Parathyroid adenoma (tissue), 2 donors: Measurements from ENCODE around the gene TMEM121.

ENCODE experiments used
- H2AFZ ChIP-seq: fragments of 300-600 bp; sonication (generic); one replicate; pipeline ENCODE4 v1.7.0; 2017; ENCODE audit warnings: antibody characterized with exemption, mild to moderate bottlenecking
- H3K27ac ChIP-seq: fragments of 300-600 bp; sonication (generic); one replicate; pipeline ENCODE4 v1.7.0; 2017
- H3K27me3 ChIP-seq: fragments of 300-600 bp; sonication (generic); one replicate; pipeline ENCODE4 v1.7.0; 2017; ENCODE audit warnings: low read length; ENCODE audit not compliant: control insufficient read depth, insufficient read depth
- H3K36me3 ChIP-seq: fragments of 300-600 bp; sonication (generic); one replicate; pipeline ENCODE4 v1.7.0; 2017; ENCODE audit warnings: low read length; ENCODE audit not compliant: control insufficient read depth, insufficient read depth
- H3K4me1 ChIP-seq: fragments of 300-600 bp; sonication (generic); one replicate; pipeline ENCODE4 v1.7.0; 2017; ENCODE audit warnings: control low read depth
- H3K4me2 ChIP-seq: fragments of 300-600 bp; sonication (generic); one replicate; pipeline ENCODE4 v1.7.0; 2017; ENCODE audit warnings: low read length
- H3K4me3 ChIP-seq: fragments of 300-600 bp; sonication (generic); one replicate; pipeline ENCODE4 v1.7.0; 2017; ENCODE audit warnings: low read depth, low read length
- H3K79me2 ChIP-seq: fragments of 300-600 bp; sonication (generic); one replicate; pipeline ENCODE4 v1.7.0; 2017; ENCODE audit warnings: control low read depth
- H3K9ac ChIP-seq: fragments of 300-600 bp; sonication (generic); one replicate; pipeline ENCODE4 v1.7.0; 2017; ENCODE audit warnings: mild to moderate bottlenecking
- H3K9me3 ChIP-seq: fragments of 300-600 bp; sonication (generic); one replicate; pipeline ENCODE4 v1.7.0; 2017; ENCODE audit warnings: low read length; ENCODE audit not compliant: control insufficient read depth
- CTCF ChIP-seq: fragments of 300-600 bp; sonication (generic); IDR thresholded peaks from one replicate; pipeline ENCODE4 v1.7.0; 2017; ENCODE audit warnings: antibody characterized with exemption, mild to moderate bottlenecking
- donor health status: primary hyperparathyroidism.

TMEM121 gene

GRCh38 chr14:105495990-105496830 lies 30.2 kb upstream of the TMEM121 start:
- Histone ChIP-seq H3K9me3 (no peaks in the 10 kb centered on the region), H2AFZ (no peak overlapping the region), H3K4me3 (no peak overlapping the region), H3K27ac (no peak overlapping the region), H3K4me1 (no peaks in the 10 kb centered on the region), H3K36me3 (no peaks in the 10 kb centered on the region), H3K4me2 (no peak overlapping the region), H3K9ac (no peak overlapping the region), H3K79me2 (no peaks in the 10 kb centered on the region), H3K27me3 (no peaks in the 10 kb centered on the region)
- no peak for TF ChIP-seq CTCF

DNA sequence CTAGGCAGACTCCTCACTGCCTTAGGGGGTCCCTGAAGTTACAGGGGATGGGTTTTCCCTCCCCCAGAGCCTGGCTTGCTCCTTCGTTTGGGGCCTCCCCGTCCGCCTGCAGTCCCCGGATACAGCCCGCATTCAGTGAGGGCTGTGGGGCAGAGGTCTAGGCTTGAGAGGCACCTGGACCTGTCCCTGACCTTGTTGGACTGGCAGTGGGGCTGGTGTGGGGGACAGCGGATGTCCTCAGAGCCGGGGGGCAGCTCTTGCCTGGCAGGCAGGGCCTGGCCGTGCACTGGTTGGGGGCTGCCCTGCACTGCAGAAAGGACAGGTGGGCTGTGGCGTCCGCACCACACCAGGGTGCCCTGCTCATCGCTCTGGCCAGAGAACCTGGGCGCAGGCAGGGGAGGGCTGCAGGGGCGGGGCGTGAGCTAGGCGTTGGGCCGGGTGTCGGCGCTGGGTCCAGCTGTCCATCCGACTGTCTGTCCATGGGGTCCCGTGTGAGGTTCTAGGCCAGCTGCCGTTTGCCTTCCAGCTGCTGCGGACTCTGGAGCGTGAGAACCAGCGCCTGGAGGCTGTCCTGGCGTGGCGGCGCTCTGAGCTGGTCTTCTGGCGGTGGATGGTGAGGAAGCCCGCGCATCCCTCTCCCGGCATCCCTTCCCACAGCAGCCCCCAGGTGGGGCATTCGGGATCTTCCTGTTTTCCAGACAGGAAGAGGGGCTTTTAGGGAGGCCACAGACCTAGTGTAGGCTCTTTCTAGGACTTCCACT lies 29.4 kb upstream of the TMEM121 start:
- H3K27me3 ChIP-seq, result no peaks in the 10 kb centered on the region
- no peak overlapping the region for H3K4me3 ChIP-seq
- H3K4me2 ChIP-seq, result no peak overlapping the region
- no peak overlapping the region for H3K9ac ChIP-seq
- no peak overlapping the region for H2AFZ ChIP-seq
- H3K9me3 ChIP-seq, result no peaks in the 10 kb centered on the region
- H3K4me1 ChIP-seq, result no peaks in the 10 kb centered on the region
- no peaks in the 10 kb centered on the region for H3K79me2 ChIP-seq
- H3K36me3 ChIP-seq, result no peaks in the 10 kb centered on the region
- no peak overlapping the region for H3K27ac ChIP-seq
- TF ChIP-seq CTCF, result no peak

DNA sequence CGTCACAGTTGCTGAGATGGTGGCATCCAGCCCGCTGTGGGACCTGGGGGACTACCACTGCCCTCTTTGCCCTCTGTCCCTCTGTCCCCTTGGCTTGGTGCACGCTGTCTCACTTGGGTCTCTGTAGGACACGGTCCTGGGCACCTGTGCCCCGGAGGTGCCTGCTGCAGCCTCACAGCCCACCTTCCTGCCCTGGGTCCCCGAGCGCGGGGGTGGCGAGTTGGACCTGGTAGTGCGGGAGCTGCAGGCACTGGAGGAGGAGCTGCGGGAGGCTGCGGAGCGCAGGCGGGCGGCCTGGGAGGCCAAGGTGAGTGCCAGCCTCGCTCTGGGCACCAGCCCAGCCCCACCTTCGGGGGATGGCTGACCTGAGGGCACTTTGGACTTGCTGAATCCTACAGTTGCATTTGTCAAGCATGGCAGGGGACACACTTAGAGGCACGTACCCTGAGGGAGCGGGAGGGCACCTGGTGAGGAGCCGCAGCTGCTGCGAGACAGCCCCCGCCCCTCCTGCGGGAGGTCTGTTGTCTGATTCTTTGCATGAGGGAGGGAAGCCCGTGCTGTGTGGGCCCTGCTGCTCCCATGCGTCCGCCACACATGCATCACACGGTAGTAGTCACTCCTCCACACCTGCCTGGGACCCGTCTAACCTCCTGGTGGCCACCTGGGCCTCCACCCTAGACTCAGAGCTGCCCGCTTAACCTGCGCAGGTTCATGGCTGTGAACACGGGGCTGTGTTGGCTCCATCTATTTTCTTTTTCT lies 28.5 kb upstream of the TMEM121 start:
- TF ChIP-seq CTCF, result no peak
- no peaks in the 10 kb centered on the region for H3K27me3 ChIP-seq
- H3K79me2 ChIP-seq, result no peaks in the 10 kb centered on the region
- no peak overlapping the region for H2AFZ ChIP-seq
- H3K4me2 ChIP-seq, result no peak overlapping the region
- H3K27ac ChIP-seq, result no peak overlapping the region
- no peak overlapping the region for H3K4me3 ChIP-seq
- no peaks in the 10 kb centered on the region for H3K9me3 ChIP-seq
- H3K36me3 ChIP-seq, result no peaks in the 10 kb centered on the region
- no peaks in the 10 kb centered on the region for H3K4me1 ChIP-seq
- H3K9ac ChIP-seq, result no peak overlapping the region

DNA sequence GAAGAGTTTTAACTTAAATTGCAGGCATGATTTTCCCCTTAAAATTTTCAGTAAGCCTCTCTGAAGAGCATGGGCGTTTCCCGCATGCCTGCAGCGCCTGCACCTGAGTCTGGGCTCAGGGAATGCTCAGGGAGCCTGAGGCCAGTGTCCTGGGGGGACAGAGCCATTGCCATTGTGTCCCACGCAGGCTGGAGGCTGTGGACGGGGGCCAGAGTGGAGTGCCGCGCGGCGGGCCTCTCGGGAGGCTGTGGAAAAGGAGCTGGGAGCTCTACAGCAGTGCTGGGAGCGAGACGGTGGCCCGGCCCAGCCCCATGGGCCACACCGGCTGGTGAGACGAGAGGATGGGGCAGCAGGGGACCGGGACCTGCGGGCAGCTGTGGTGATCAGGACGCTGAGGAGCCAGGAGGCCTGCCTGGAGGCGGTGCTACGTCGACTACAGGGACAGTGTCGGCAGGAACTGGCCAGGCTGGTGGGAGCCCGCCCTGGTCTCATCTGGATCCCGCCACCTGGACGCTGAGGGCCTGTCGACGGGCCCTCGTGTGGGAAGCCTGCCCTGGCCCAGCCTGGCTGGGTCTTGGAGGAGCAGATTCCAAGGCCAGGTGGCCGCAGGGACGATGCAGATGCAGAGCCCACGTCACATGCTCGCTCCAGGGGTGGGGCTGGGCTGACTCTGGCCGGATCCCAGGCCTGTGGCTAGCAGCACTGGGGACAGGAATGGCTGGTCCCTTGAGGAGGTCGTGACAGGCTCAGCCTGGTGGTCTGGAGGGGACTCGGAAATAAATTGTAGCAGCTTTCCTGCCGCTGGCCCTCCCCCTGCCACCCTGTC lies 27.7 kb upstream of the TMEM121 start:
- Histone ChIP-seq H2AFZ (no peak overlapping the region), H3K27ac (no peak overlapping the region)

More for the DNA sequence above, 27.7 kb upstream of the TMEM121 start:
- H3K27me3 ChIP-seq, result no peaks in the 10 kb centered on the region
- H3K4me1 ChIP-seq, result no peaks in the 10 kb centered on the region
- H3K4me2 ChIP-seq, result no peak overlapping the region
- H3K79me2 ChIP-seq, result no peaks in the 10 kb centered on the region
- TF ChIP-seq CTCF, result no peak
- H3K9me3 ChIP-seq, result no peaks in the 10 kb centered on the region
- H3K36me3 ChIP-seq, result no peaks in the 10 kb centered on the region
- no peak overlapping the region for H3K4me3 ChIP-seq
- no peak overlapping the region for H3K9ac ChIP-seq
